ENCODE measurements around the gene HES1.
A peak's percentile ranks its signal among the peaks of the same experiment; 100 is the strongest.
"Not testable (repeated sequence)": the region's sequence is repeated elsewhere in the genome, so short reads cannot be mapped to it uniquely, and the experiment has no call there.

The HES1 gene, protein sequence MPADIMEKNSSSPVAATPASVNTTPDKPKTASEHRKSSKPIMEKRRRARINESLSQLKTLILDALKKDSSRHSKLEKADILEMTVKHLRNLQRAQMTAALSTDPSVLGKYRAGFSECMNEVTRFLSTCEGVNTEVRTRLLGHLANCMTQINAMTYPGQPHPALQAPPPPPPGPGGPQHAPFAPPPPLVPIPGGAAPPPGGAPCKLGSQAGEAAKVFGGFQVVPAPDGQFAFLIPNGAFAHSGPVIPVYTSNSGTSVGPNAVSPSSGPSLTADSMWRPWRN

DNA sequence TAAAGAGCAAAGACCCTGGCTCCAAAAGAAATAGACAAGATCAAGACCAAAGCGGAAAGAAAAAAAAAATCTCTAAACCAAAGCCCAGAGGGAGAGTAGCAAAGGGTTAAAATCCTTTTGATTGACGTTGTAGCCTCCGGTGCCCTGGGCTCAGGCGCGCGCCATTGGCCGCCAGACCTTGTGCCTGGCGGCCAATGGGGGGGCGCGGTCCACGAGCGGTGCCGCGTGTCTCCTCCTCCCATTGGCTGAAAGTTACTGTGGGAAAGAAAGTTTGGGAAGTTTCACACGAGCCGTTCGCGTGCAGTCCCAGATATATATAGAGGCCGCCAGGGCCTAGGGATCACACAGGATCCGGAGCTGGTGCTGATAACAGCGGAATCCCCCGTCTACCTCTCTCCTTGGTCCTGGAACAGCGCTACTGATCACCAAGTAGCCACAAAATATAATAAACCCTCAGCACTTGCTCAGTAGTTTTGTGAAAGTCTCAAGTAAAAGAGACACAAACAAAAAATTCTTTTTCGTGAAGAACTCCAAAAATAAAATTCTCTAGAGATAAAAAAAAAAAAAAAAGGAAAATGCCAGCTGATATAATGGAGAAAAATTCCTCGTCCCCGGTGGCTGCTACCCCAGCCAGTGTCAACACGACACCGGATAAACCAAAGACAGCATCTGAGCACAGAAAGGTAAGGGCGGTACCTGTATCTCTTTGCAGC is at the start of gene HES1:
Gene HES1 (plus strand): TSS at position 343 of the 713 bp plus-strand sequence. CDS start 233 bp downstream, at position 576.
- DNase-seq (ENCODE audit: low spot score) = peak; percentile 85

DNA sequence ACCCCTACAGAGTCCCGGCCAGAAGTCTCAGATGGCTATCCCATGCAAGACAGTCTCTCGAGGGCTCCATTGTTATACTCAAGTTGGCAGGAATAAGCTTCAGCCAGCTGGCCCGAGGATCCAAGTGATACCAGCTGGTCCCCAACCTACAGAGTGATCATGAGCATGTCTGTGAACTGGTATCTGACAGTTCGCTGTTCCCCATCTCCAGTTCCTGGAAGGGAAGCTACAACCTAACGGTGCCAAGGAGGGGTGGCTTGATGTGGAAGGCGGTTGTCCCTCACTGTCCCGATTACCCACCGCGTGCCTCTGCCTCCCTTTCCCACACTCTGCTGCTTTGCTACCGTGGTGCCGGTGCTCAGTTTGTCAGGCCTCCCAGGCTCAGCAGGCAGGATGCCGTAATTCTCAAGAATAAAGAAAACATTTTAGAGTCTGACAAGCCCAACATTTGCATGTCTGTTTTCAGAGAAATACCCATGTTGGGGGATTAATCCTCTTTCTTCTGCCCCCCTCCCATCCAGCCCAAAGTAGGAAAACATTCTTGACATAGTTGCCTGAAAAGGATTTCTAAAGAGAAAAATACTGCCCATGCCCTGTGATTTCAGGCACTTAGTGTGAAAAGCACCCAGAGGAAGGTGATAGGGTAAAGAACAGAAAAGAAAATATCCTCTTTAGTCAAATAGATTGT is 49.4 kb upstream of the HES1 start:
- DNase-seq (ENCODE audit: low spot score) = peak; percentile 53

DNA sequence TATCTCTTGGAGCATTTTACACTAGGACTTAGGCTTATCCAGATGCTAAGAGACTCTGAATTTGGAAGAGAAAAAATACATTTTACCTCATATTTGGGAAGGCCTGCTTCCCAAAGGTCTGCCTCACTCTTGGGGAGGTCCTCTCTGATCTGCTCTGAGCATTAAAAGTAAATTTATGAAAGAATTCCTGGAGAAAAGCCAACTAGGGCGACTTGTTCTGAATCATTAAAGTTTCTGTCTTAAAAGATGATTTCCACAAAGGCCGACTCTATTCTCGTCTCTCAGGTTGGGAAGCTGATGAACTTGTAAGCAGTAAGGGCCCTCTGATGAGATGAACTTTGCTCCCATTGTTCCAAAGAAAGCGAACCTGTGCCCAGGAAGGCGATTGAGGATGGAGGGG is 48.7 kb upstream of the HES1 start:
- DNase-seq (ENCODE audit: low spot score) = no peak

DNA sequence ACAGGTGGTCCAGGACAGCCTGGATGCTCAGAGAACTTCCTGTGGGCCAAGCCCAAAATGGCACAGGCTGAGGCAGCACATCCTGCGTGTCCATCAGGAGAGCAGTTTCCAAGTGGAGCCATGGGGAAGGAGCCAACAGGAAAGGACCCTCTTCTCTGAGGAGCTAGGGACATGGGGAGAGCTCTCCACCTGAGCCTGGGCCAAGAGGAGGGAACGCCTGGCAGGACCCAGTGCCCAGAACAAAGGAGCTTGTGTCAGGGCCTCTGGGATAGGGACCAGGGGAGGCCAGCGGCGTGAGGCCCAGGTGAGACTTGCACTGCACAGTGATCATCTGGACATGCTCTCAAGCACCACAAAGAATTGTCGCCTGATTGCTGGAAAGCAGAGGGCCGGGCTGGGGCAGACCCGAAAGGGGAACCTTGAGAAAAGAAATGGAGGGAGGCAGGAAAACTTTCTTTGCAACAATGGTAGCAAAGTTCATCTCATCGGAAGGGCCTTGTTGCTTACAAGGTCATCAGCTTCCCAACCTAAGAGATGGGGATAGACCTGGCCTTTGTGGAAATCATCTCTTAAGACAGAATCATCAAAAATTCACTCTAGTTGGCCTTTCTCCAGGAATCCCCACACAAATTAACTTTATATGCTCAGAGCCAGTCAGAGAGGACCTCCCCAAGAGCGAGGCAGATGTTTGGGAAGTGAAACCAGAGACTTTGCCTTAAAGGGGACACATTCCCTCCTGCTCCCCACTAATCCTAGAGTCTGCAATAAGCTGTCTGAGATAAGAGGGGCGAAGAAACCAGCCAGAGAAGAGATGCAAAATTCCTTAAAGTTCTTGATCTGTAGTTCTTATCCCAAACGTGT is 47.7 kb upstream of the HES1 start:
- no peak for DNase-seq (ENCODE audit: low spot score)

DNA sequence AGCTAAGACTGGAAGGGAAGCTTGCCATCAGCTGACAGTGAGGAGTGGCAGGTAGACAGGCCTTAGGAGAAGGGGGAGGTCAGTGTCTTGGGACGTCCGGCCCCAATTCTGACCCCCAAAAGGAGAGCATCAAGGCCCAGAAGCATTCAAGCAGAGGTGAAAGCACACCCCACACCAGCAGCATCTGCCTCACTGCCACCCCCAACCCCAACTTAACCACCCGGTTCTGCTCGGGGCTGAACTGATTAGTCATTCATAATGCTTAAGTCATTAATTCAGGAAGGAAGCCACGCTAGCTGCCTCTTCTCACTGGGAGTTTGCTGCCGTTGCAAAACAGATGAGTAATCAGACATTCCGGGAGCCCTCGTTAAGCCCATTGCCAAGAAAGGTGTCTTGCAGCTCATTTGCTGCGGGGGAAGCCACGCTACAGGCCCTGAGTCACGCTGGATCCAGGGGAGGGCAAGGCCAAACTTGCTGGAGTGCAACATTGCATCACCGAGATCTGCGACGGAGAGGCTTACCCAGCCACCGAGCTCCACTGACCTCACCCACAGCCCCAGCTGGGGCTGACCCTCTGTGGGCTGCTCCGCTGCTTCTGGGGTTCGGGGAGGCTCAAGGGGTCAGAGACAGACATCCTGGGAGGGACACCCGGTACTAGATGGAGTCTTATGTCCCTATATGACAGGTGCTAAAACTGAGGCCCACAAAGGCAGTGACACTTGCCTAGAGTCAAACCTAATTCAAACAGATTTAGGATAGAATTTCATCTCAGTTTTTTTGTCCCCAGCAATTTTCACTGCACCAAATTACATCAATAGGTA is 46.4 kb upstream of the HES1 start:
- peak; percentile 76 for DNase-seq (ENCODE audit: low spot score)

DNA sequence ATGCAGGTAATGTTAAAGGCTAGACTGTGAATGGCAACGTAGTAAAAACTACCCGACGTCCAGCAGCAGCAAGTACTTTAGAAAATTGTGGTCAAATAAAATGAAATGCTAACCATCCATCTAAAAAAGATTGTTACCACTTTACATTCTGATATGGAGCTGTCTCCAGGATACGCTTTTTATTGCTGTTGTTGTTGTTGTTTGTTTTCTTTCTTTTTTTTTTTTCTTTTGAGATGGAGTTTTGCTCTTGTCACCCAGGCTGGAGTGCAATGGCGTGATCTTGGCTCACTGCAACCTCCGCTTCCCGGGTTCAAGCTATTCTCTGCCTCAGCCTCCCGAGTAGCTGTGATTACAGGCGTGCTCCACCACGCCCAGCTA is 45.8 kb upstream of the HES1 start:
- DNase-seq (ENCODE audit: low spot score) = not testable (repeated sequence)

DNA sequence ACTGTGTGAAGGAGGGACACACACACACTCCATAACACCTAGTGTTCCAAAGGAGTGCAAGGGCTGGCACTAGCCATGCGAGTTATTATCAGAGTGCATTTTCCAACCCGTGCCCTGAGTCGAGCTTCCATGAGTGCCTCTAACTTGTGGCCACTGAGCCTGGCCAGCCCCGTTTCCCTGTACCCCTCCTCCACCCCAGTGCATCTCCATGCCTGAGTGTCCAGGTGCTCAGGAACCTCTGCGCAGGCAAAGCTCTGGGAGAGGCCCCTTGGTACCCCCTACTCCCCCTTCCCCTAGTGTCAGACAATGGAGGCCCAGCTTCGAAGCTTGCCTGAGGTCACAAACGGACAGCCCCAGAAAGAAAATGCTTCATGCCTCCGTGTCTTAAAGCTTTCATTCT is 45.2 kb upstream of the HES1 start:
- no peak for DNase-seq (ENCODE audit: low spot score)

DNA sequence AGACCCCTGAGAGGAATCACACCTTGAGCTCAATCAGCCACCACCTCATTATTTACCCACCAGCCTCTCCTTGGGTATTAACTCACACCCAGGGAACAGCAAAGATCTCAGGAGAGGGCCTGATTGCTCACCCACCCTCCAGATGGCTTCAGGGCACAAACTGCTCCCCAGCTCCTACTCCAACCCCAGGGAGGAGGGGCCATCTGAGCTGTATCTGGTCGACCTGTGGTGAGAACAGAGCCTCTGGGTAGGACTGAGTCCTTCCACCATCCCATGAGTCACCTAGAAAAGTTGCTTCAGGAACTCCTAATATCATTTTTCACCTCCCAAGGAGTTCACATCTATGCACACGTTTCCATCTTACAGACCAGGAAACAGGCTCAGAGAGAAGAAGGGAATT is 44.8 kb upstream of the HES1 start:
- no peak for DNase-seq (ENCODE audit: low spot score)

DNA sequence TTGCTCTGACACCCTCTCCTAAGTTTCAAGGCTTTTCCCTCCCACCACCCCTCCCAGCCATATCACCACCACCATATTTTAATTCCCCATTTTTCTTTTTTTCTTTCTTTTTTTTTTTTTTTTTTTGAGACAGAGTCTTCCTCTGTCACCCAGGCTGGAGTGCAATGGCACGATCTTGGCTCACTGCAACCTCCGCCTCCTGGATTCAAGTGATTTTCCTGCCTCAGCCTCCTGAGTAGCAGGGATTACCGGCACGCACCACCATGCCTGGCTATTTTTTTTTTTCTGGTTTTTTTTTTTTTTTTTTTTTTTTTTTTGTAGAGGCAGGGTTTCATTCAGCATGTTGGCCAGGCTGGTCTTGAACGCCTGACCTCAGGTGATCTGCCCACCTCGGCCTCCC is 44.1 kb upstream of the HES1 start:
- DNase-seq (ENCODE audit: low spot score) = not testable (repeated sequence)

DNA sequence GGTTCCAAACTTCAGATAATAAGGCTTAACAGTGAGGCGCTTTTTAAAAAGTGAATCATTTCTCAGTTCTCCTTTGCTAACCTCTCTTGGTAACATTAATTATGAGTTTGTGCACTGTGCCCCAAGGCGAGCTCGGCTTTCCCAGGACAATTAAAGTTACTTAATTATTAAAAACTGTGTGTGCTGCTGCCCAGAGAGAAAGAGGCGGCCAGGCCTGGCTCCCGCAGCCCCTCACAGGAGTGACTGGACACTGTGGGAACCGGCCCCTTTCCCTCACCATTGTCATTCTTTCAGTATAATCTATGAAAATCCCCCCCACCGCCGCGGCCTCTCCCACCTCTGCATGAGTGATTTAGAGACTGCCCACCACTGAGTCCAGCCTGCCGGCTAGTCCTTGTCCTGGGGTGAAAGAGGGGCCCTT is 43.1 kb upstream of the HES1 start:
- DNase-seq (ENCODE audit: low spot score) = no peak

DNA sequence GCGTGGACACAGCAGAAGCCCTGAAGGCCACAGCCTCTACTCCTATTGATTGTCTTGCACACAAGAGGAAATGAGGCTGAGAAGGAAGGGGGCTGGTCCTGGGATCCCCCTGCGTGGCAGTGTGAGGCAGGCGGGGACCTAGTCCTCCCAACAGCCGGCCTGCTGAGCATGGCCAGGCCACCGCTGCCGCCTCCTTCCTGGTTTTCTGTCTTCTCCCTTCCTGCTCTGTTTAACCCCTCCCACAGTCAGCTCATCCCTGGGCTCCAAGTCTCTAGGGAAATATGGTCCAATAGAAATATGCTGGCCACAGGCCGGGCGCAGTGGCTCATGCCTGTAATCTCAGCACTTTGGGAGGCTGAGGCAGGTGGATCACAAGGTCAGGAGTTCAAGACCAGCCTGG is 42.1 kb upstream of the HES1 start:
- DNase-seq (ENCODE audit: low spot score) = no peak

DNA sequence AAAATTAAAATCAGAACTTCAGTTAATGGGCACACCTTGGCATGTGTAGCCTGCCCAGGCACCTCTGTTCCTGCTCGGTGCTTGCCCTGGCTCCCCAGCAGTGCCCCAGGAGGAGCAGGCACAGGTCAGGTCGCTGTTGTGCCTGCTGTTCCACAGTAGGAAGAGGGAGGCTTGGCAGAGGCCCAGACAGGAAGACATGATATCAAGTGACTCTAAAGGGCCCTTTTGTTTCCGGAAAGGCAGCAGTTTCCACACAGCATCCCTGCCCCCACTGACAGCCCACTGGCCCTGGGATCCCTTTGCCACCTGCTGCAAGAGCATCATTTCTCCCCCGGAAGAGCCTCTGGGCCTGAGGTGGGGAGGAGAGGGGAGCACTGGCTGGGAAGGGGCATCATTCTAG is 40.5 kb upstream of the HES1 start:
- no peak for DNase-seq (ENCODE audit: low spot score)

DNA sequence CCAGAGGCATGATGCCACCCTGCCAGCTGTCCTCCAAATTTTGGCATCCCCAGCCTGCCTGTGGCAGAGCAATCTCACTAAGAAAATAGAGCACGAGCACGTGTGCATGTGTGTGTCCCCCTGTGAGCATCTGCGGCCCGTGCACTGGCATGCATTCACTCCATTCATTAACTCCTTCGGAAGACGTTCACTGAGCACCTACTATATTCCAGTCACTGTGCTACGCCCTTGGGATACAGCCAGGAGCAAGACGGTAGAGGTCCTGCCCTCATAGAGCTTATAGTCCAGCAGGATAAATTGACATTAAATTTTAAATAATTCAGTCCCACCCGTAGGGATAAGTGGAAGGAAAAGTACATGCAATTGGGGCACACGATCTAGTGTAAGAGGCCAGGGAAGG is 40.0 kb upstream of the HES1 start:
- DNase-seq (ENCODE audit: low spot score) = no peak

DNA sequence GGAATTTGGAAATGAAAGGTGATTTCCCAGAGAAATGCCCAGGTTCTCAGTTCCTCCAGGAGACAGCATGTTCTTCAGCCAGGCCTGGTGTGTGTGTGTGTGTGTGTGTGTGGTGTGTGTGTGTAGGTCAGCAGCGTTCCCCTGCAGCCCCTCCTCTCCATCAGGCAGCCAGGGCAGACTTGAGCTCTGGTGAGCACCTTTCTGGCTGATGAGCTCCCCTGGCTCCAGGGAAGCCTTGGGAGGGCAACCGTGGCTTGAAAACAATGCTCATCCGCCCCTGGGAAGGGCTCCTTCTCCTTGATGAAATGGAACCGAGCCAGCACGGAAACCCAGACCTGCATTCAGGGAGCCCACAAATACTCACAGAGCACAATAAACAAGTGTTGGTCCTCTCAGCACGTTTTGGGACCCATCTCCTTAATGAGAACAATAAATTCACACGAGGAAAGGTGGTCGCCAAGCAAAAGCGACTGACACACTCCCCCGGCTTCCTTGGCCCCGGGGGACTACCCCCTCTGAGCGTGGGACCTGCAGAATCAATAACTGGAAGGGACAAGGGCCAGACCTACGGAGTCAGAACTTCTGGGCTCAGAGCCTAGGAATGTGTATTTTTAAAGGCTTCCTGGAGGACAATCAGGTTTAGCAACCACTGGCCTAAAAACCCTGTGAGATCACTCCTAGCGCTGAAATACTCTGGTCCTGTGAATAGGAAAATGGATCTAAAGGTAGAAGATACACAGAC is 38.6 kb upstream of the HES1 start:
- no peak for DNase-seq (ENCODE audit: low spot score)

DNA sequence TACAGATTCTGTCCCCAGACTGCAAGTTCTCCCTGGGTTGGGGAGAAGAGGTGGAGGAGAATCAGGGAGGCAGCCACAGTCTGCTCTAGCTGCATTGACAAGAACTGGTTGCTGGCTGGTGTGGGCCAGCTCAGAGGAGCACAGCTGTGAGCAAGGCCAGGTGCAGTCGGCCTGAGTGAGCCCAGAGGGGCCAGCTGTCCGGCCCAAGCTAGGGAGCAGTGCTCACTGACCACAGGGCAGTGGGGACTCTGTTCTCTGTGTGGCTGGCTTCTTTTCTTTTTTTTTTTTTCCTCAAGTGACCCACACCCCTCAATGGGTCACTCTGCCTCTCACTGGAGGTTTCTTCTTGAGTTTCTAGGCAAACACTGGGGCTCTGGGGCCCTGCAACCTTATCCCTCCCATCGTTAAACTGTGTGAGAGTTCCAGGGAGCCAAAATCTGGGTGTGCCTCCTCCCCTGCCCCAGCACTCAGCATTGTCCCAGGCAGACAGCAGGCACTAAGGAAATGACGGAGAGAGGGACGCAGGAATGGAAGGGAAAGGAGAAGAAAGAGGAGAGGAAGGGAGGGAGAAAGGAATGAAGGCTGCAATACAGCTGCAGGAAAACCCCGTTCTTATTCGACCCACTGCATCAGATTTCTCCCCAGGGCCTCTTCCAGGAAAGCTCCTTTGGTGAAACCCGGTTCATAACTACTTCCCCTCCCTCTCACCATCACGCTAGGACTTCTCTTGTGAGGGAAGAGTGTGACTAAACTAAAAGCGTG is 37.7 kb upstream of the HES1 start:
- DNase-seq (ENCODE audit: low spot score) = no peak

DNA sequence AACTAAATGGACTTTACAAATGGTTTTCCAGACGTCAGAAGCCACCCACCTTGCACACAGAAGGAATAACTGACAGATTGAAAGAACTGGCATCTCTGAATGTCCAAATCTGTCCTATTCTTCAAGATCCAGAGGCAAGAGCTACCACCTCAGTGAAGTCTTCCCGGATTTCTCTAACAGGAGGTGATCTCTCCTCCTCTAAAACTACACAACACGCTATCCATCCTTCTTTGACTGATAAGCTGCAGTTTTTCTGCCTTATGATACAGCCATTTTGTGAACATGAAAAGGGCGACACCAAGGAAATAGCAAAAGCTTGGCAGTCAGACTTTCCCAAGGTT is 37.1 kb upstream of the HES1 start:
- DNase-seq (ENCODE audit: low spot score) = no peak

DNA sequence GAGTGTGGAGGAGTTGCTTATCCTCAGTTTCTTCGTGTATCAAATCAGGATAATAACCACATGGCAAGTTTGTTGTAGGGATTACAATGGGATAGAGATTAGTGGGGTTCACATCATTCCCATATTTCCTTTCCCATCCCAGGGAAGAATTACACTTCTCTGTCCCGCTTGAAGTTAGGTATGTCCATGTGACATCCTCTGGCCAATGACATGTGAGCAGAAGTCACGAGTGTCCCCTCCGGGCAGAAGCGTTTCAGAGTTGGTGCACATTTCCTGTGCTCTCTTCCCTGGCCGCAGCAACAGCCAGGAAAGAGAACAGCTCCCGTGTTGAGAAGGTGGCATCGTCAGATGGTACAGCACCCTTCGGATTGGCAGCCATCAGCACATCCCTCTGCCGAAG is 36.7 kb upstream of the HES1 start:
- DNase-seq (ENCODE audit: low spot score) = no peak

DNA sequence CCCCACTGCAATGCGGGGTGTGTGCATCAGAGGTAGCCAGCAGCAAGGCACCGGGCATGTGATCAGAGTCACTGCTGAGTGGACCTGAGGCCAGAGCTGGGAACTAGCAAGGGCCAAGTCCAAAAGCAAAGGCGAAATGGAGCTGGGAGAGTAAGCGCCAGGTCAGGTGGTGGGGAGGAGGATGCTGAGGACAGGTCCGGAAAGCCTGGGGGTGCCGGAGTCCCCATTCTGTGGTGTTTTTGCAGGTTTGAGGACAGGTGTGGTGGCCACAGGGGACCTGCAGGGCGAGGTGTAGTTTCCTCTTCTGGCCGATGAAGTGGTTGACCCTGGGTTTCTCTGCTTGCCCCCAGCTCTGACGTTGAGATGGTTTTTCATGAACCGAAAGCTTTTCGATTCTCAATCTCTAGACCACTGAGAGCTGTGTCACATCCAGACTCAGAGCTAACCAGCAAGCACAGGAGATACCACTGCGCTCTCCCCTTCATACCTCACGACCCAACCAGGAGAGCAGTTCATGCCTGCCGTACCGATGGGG is 35.0 kb upstream of the HES1 start:
- DNase-seq (ENCODE audit: low spot score) = no peak

DNA sequence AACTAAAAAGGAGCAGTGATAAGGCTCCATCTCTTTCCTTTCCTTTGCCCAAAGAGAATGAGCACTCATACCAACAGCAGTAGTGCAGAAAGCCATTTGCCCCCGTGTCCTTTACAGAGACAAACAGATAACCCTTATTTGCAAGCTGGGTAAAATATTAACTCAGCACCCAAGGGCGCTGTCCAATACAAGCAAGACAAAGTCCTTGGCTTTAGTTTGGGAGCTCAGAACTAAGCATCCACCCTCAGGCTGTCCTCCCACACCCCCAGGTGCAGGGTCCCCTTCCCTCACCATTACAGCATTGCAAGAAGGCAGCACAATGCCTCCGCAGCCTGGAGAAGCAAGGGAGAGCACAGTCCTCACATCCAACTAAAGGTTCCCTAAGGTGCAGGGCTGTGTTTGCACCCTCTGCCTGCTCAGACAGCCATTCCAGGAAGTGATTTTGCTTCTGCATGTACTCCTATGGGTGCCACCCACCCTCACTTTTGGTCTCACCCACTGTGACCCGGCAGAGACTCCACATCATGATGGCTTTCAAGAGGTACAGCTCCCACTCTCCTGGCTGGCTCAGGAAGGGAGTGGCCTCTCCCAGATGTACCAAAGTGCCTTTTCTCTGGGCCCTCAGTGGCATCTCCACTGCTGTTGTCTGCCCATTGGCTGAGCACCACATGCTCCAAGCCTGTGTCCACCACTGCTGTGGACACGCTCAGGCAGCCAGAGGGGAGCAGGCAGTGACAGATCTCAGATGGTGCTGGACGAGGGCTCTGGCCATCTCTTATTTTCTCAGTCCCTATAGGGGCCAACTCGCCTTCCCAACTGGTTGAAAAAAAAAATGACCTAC is 34.1 kb upstream of the HES1 start:
- no peak for DNase-seq (ENCODE audit: low spot score)
